Measurements from ENCODE around the gene GALNT3.

Gene GALNT3

GRCh38 chr2:165776013-165776412, 18.0 kb downstream of the GALNT3 start:
- DNase-seq (ENCODE audit: insufficient read length), result no peak
- no peak for FAIRE-seq
- TF ChIP-seq POLR2AphosphoS5 (IDR thresholded peaks at IDR 0.05; ENCODE audit: low read depth, low read length) (no peak), TAF1 (IDR thresholded peaks at IDR 0.05; ENCODE audit: borderline replicate concordance, low read depth, low read length) (no peak), POLR2A (IDR thresholded peaks at IDR 0.05; ENCODE audit: low read depth, low read length) (no peak)

- no peak for DNase-seq (ENCODE audit: insufficient read length)
- no peak for FAIRE-seq
Measured at GRCh38 chr2:165773684-165774083, 20.4 kb downstream of the GALNT3 start.

GRCh38 chr2:165772183-165772582, 21.9 kb downstream of the GALNT3 start:
- no peak for FAIRE-seq
- no peak for TF ChIP-seq POLR2AphosphoS5 (IDR thresholded peaks at IDR 0.05; ENCODE audit: low read depth, low read length)
- TF ChIP-seq TAF1 (IDR thresholded peaks at IDR 0.05; ENCODE audit: borderline replicate concordance, low read depth, low read length), result no peak
- TF ChIP-seq POLR2A (IDR thresholded peaks at IDR 0.05; ENCODE audit: low read depth, low read length), result no peak

More at GRCh38 chr2:165773684-165774083, 20.4 kb downstream of the GALNT3 start:
- TF ChIP-seq POLR2AphosphoS5 (IDR thresholded peaks at IDR 0.05; ENCODE audit: low read depth, low read length), result no peak
- no peak for TF ChIP-seq POLR2A (IDR thresholded peaks at IDR 0.05; ENCODE audit: low read depth, low read length)
- TF ChIP-seq TAF1 (IDR thresholded peaks at IDR 0.05; ENCODE audit: borderline replicate concordance, low read depth, low read length), result no peak

GRCh38 chr2:165766326-165766927, 27.6 kb downstream of the GALNT3 start:
- no peak for FAIRE-seq

More at GRCh38 chr2:165772183-165772582, 21.9 kb downstream of the GALNT3 start:
- no peak for DNase-seq (ENCODE audit: insufficient read length)

GRCh38 chr2:165762723-165763122, 31.3 kb downstream of the GALNT3 start:
- FAIRE-seq, result no peak
- no peak for TF ChIP-seq TAF1 (IDR thresholded peaks at IDR 0.05; ENCODE audit: borderline replicate concordance, low read depth, low read length)
- no peak for TF ChIP-seq POLR2AphosphoS5 (IDR thresholded peaks at IDR 0.05; ENCODE audit: low read depth, low read length)
- TF ChIP-seq POLR2A (IDR thresholded peaks at IDR 0.05; ENCODE audit: low read depth, low read length), result no peak
- DNase-seq (ENCODE audit: insufficient read length), result no peak

More at GRCh38 chr2:165766326-165766927, 27.6 kb downstream of the GALNT3 start:
- TF ChIP-seq TAF1 (IDR thresholded peaks at IDR 0.05; ENCODE audit: borderline replicate concordance, low read depth, low read length) (no peak), POLR2AphosphoS5 (IDR thresholded peaks at IDR 0.05; ENCODE audit: low read depth, low read length) (no peak), POLR2A (IDR thresholded peaks at IDR 0.05; ENCODE audit: low read depth, low read length) (no peak)
- no peak for DNase-seq (ENCODE audit: insufficient read length)

- TF ChIP-seq POLR2AphosphoS5 (IDR thresholded peaks at IDR 0.05; ENCODE audit: low read depth, low read length), result no peak
- no peak for TF ChIP-seq TAF1 (IDR thresholded peaks at IDR 0.05; ENCODE audit: borderline replicate concordance, low read depth, low read length)
- FAIRE-seq (no peak), DNase-seq (ENCODE audit: insufficient read length) (no peak)
Measured at GRCh38 chr2:165757906-165758675, 36.0 kb downstream of the GALNT3 start.

GRCh38 chr2:165746501-165746900, 47.5 kb downstream of the GALNT3 start:
- DNase-seq (ENCODE audit: insufficient read length) (no peak), FAIRE-seq (no peak)
- TF ChIP-seq POLR2A (IDR thresholded peaks at IDR 0.05; ENCODE audit: low read depth, low read length), result no peak
- no peak for TF ChIP-seq TAF1 (IDR thresholded peaks at IDR 0.05; ENCODE audit: borderline replicate concordance, low read depth, low read length)
- no peak for TF ChIP-seq POLR2AphosphoS5 (IDR thresholded peaks at IDR 0.05; ENCODE audit: low read depth, low read length)

GRCh38 chr2:165745916-165746315, 48.1 kb downstream of the GALNT3 start:
- FAIRE-seq (no peak), DNase-seq (ENCODE audit: insufficient read length) (no peak)
- TF ChIP-seq POLR2A (IDR thresholded peaks at IDR 0.05; ENCODE audit: low read depth, low read length) (no peak), TAF1 (IDR thresholded peaks at IDR 0.05; ENCODE audit: borderline replicate concordance, low read depth, low read length) (no peak), POLR2AphosphoS5 (IDR thresholded peaks at IDR 0.05; ENCODE audit: low read depth, low read length) (no peak)

GRCh38 chr2:165743442-165743841, 50.6 kb downstream of the GALNT3 start:
- TF ChIP-seq POLR2A (IDR thresholded peaks at IDR 0.05; ENCODE audit: low read depth, low read length), result no peak
- no peak for TF ChIP-seq POLR2AphosphoS5 (IDR thresholded peaks at IDR 0.05; ENCODE audit: low read depth, low read length)
- TF ChIP-seq TAF1 (IDR thresholded peaks at IDR 0.05; ENCODE audit: borderline replicate concordance, low read depth, low read length), result no peak
- FAIRE-seq (peak; percentile 61), DNase-seq (ENCODE audit: insufficient read length) (no peak)

- no peak for FAIRE-seq
- no peak for TF ChIP-seq POLR2AphosphoS5 (IDR thresholded peaks at IDR 0.05; ENCODE audit: low read depth, low read length)
- TF ChIP-seq POLR2A (IDR thresholded peaks at IDR 0.05; ENCODE audit: low read depth, low read length), result no peak
- TF ChIP-seq TAF1 (IDR thresholded peaks at IDR 0.05; ENCODE audit: borderline replicate concordance, low read depth, low read length), result no peak
- no peak for DNase-seq (ENCODE audit: insufficient read length)
Measured at GRCh38 chr2:165725421-165725820, 68.6 kb downstream of the GALNT3 start.

GRCh38 chr2:165720511-165720910, 73.5 kb downstream of the GALNT3 start:
- no peak for FAIRE-seq
- TF ChIP-seq POLR2AphosphoS5 (IDR thresholded peaks at IDR 0.05; ENCODE audit: low read depth, low read length), result no peak
- TF ChIP-seq POLR2A (IDR thresholded peaks at IDR 0.05; ENCODE audit: low read depth, low read length), result no peak
- TF ChIP-seq TAF1 (IDR thresholded peaks at IDR 0.05; ENCODE audit: borderline replicate concordance, low read depth, low read length), result no peak
- DNase-seq (ENCODE audit: insufficient read length), result no peak

Data from GM12892 (cell line).